Brain microvascular endothelial cell (primary cell): ENCODE results near the gene CALN1.

Source experiments
- DNase-seq: peaks from one replicate; pipeline ENCODE4 v3.0.0-alpha.2; 2020
- H3K27ac ChIP-seq: fragments of 250-450 bp; sonication (Bioruptor Pico); 2 replicates; pipeline ENCODE4 v1.5.1; 2020; ENCODE audit warnings: mild to moderate bottlenecking, moderate library complexity
- H3K27me3 ChIP-seq: fragments of 250-450 bp; sonication (Bioruptor Pico); replicated peaks from 2 replicates; pipeline ENCODE4 v1.5.1; 2020; ENCODE audit warnings: mild to moderate bottlenecking
- H3K36me3 ChIP-seq: fragments of 250-450 bp; sonication (Bioruptor Pico); replicated peaks from 2 replicates; pipeline ENCODE4 v1.5.1; 2020; ENCODE audit warnings: mild to moderate bottlenecking
- H3K4me3 ChIP-seq: 2 replicates; pipeline ENCODE4 v1.5.1; 2011; ENCODE audit warnings: low read depth, mild to moderate bottlenecking, control low read depth, low read length, moderate library complexity
- in situ Hi-C: cut with HindIII; loops from 2 replicates; pipeline ENCODE4 v1.10.0; 2017; ENCODE audit warnings: low sequenced_read_pairs, low pct_ligation_motif_present
- TF ChIP-seq, protein P1 (sequence below): IDR thresholded peaks from 2 replicates; pipeline ENCODE4 v1.5.1; 2011; ENCODE audit warnings: low read depth, mild to moderate bottlenecking, moderate library complexity, low read length, control low read depth, inconsistent platforms; ENCODE audit errors: missing control alignments

Gene CALN1

DNA sequence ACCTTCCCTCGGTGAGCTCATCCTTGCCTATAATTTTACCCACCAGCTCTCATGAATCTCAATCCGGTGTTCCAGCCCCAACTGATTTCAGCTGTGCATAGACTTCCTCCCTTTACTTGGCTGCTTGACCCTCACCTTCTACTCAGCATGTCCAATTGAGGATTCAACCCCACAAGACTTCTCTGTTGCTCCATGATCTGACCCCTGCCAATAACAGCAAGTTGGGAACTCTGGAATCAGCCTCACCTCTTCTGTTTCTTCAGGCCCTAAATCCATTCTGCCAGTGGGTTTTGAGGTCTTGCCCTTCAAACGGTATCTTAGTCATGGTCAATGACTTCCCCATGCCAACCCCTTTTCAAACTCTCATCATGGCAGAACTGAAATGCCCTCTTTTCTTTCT lies 390.4 kb downstream of the CALN1 start:
- TF ChIP-seq, protein P1, sequence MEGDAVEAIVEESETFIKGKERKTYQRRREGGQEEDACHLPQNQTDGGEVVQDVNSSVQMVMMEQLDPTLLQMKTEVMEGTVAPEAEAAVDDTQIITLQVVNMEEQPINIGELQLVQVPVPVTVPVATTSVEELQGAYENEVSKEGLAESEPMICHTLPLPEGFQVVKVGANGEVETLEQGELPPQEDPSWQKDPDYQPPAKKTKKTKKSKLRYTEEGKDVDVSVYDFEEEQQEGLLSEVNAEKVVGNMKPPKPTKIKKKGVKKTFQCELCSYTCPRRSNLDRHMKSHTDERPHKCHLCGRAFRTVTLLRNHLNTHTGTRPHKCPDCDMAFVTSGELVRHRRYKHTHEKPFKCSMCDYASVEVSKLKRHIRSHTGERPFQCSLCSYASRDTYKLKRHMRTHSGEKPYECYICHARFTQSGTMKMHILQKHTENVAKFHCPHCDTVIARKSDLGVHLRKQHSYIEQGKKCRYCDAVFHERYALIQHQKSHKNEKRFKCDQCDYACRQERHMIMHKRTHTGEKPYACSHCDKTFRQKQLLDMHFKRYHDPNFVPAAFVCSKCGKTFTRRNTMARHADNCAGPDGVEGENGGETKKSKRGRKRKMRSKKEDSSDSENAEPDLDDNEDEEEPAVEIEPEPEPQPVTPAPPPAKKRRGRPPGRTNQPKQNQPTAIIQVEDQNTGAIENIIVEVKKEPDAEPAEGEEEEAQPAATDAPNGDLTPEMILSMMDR: no peak
- no peak for DNase-seq
- Histone ChIP-seq H3K27ac (no peak overlapping the region), H3K4me3 (no peak overlapping the region), H3K36me3 (no peaks in the 10 kb centered on the region), H3K27me3 (no peaks in the 10 kb centered on the region)
- in situ Hi-C loops: no loop called here

DNA sequence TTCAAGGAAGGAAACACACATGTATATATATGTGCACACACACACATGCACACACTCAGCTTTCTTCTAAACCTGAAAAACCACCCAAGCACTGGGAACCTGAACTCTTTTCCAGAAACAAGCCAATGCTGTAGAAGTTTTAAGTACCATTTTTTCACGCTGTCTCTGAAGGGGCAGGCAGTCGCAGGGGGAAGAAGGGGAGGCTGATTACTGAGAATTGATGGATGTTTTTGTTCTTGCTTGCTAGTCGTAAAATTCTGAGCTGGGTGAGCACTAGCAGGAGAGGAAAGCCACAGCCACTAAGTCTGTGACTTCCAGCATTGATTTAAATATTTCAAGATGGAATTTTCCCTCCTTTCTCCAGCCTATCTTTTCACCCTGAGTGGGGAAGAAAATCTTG lies 391.8 kb downstream of the CALN1 start:
- H3K36me3 ChIP-seq: no peaks in the 10 kb centered on the region
- H3K4me3 ChIP-seq: no peak overlapping the region
- no peaks in the 10 kb centered on the region for H3K27me3 ChIP-seq
- H3K27ac ChIP-seq: no peak overlapping the region
- in situ Hi-C loops: no loop called here
- no peak for DNase-seq
- TF ChIP-seq, protein P1: no peak

DNA sequence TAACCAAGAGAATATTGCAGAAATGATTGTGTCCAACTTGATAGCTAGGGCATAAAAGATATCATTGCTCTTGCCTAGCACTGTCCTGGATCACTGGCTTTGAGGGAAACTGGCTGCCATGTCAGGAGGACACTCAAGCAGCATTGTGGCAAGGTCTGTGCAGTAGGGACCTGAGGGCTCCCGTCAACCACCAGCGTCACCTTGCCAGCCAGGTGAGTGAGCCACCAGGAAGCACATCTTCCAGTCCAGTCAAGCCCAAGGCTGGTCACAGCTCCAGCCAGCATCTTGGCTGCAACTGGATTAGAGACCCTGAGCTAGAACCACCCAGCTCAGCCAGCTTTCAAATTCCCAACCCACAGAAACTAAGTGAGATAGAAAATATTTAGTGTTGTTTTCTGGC lies 392.7 kb downstream of the CALN1 start:
- Histone ChIP-seq H3K36me3 (no peaks in the 10 kb centered on the region), H3K27me3 (no peaks in the 10 kb centered on the region), H3K27ac (no peak overlapping the region), H3K4me3 (no peak overlapping the region)
- in situ Hi-C loops: no loop called here
- no peak for DNase-seq
- TF ChIP-seq, protein P1: no peak

DNA sequence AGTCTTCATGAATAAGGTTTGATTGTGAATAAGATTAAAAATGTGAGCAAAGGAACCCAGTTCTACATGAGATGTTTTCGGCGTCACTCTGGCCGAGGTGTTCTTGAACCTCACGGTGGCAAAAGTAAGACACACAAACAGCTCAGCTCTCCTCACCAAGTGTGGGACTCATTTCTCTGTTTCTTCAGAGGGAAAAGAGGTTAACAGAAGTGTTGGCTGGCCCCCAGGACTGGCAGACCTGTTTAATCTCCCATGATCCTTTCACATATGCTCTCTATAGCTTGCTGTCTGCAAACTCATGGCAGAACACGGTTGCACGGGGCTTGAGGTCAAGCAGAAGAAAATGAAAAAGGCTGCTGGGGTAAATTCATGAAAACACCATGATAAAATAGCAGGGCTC lies 394.4 kb downstream of the CALN1 start:
- Histone ChIP-seq H3K27me3 (no peaks in the 10 kb centered on the region), H3K27ac (no peak overlapping the region), H3K36me3 (no peaks in the 10 kb centered on the region), H3K4me3 (no peak overlapping the region)
- in situ Hi-C loops: no loop called here
- no peak for DNase-seq
- TF ChIP-seq, protein P1: no peak

DNA sequence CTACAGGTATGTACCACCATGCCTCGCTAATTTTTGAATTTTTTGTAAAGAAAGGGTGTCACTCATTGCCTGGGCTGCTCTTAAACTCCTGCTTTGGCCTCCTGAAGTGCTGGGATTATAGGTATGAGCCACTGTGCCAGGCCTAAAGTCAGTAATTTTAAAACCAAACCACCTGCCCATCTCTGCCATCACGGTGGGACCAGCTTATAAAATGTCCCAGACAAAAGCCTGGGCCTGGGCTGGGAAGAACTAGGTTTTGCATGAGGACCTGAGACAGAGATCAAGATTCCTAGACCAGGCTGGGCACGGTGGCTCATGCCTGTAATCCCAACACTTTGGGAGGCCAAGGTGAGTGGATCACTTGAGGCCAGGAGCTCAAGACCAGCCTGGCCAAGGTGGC lies 395.6 kb downstream of the CALN1 start:
- no peak for DNase-seq
- Histone ChIP-seq H3K27me3 (no peaks in the 10 kb centered on the region), H3K36me3 (no peaks in the 10 kb centered on the region), H3K4me3 (no peak overlapping the region), H3K27ac (no peak overlapping the region)
- in situ Hi-C loops: no loop called here
- TF ChIP-seq, protein P1: no peak

DNA sequence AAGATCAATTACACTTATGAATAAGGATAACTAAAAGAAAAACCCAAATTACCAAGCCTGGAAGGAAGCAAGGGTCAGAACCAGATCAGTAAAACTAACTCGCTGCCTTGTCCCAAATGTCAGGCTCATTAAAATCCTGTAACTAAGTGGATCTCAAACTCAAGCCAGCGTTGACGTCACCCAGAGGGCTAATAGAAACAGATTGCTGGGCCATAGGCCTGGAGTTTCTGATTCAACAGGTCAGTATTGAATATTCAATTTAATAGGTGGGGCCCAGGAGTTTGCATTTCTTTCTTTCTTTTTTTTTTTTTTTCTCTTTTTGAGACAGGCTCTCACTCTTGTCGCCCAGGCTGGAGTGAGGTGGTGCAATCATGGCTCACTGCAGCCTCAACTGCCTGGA lies 397.0 kb downstream of the CALN1 start:
- TF ChIP-seq, protein P1: no peak
- no peak for DNase-seq
- in situ Hi-C loops: no loop called here

More for the DNA sequence above, 397.0 kb downstream of the CALN1 start:
- Histone ChIP-seq H3K27ac (no peak overlapping the region), H3K36me3 (no peaks in the 10 kb centered on the region), H3K27me3 (no peaks in the 10 kb centered on the region), H3K4me3 (no peak overlapping the region)
